C1 segment of cervical spinal cord (tissue), 14 donors: ENCODE measurements around the gene NARS2.
A peak's percentile ranks its signal among the peaks of the same experiment; 100 is the strongest.
"Not testable (repeated sequence)": the region's sequence is repeated elsewhere in the genome, so short reads cannot be mapped to it uniquely, and the experiment has no call there.

ENCODE experiments used
- DNase-seq, 14 donors: peaks; one replicate each; lab custom pipeline; 2025; lab: John Stamatoyannopoulos, UW

NARS2 gene

GRCh38 chr11:78574386-78575381 lies at the start of gene NARS2:
NARS2 (minus strand) TSS chr11:78574864; CDS start chr11:78574488, 376 bp downstream.
- DNase-seq, result peak; percentile 78 to 97 (median 92)

GRCh38 chr11:78622666-78623065 lies 48.0 kb upstream of the NARS2 start:
- DNase-seq, result no peak

GRCh38 chr11:78620159-78620558 lies 45.5 kb upstream of the NARS2 start:
- no peak for DNase-seq

- no peak for DNase-seq
Measured at GRCh38 chr11:78615724-78616123, 41.1 kb upstream of the NARS2 start.

- DNase-seq, result no peak
Measured at GRCh38 chr11:78613378-78613813, 38.7 kb upstream of the NARS2 start.

GRCh38 chr11:78612721-78613377 lies 38.2 kb upstream of the NARS2 start:
- DNase-seq, result no peak

GRCh38 chr11:78609321-78609720 lies 34.7 kb upstream of the NARS2 start:
- not testable (repeated sequence) for DNase-seq

GRCh38 chr11:78607696-78608095 lies 33.0 kb upstream of the NARS2 start:
- no peak for DNase-seq

GRCh38 chr11:78606667-78607066 lies 32.0 kb upstream of the NARS2 start:
- no peak for DNase-seq

GRCh38 chr11:78605296-78605695 lies 30.6 kb upstream of the NARS2 start:
- DNase-seq, result no peak

GRCh38 chr11:78603792-78604191 lies 29.1 kb upstream of the NARS2 start:
- DNase-seq, result peak in 2 of 14 donors; percentile 4 to 9

GRCh38 chr11:78602771-78603170 lies 28.1 kb upstream of the NARS2 start:
- not testable (repeated sequence) for DNase-seq

GRCh38 chr11:78601066-78601465 lies 26.4 kb upstream of the NARS2 start:
- DNase-seq, result not testable (repeated sequence)

- DNase-seq, result not testable (repeated sequence)
Measured at GRCh38 chr11:78597579-78597978, 22.9 kb upstream of the NARS2 start.

- DNase-seq, result no peak
Measured at GRCh38 chr11:78595436-78596130, 20.9 kb upstream of the NARS2 start.

GRCh38 chr11:78594814-78595213 lies 20.1 kb upstream of the NARS2 start:
- no peak for DNase-seq

GRCh38 chr11:78588517-78588916 lies 13.9 kb upstream of the NARS2 start:
- DNase-seq, result no peak

- DNase-seq, result no peak
Measured at GRCh38 chr11:78587446-78587845, 12.8 kb upstream of the NARS2 start.

- DNase-seq, result no peak
Measured at GRCh38 chr11:78586452-78587046, 11.9 kb upstream of the NARS2 start.

GRCh38 chr11:78583889-78584288 lies 9.2 kb upstream of the NARS2 start:
- no peak for DNase-seq

- no peak for DNase-seq
Measured at GRCh38 chr11:78577495-78577894, 2.8 kb upstream of the NARS2 start.
